AG20443 (cell line): ENCODE results near the gene GAS7.
"Not testable (repeated sequence)": the region's sequence is repeated elsewhere in the genome, so short reads cannot be mapped to it uniquely, and the experiment has no call there.

ENCODE experiments used
- DNase-seq: peaks from one replicate; pipeline ENCODE4 v3.0.0; 2012; ENCODE audit warnings: low spot score, mixed read lengths

Gene GAS7

DNA sequence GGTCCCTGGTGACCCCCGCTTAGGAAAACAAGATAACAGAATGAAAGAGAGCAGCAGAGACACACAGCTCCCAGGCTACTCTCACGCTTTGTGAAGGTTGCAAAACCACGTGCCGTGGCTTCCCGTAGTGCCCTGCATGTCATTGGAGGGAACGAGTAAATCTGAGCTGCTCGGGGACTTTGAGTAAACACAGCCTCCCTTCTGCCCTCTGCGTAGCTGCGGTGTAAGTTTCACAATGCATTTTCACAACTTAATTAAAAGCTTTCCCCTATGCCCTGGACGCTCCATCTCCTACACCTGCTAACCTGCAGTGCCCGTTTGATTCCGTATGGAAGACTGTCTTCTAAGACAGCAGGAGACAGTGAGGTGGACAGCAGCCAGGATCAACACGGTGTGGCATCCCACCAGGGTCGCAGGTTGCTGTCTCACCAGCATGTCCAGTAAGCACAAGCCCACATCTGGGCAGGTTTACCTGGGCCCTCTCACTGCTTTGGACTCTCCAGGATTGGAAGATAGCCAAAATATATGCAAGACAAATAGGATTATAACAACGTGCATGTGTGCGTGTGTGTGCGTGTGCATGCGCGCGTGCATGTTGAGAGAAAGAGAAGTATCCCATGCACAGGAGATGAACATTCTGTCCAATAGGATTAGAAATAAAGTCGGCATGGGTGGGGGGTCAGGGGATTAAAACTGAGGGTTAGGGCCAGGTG is 177.0 kb downstream of the GAS7 start:
- DNase-seq: no peak

DNA sequence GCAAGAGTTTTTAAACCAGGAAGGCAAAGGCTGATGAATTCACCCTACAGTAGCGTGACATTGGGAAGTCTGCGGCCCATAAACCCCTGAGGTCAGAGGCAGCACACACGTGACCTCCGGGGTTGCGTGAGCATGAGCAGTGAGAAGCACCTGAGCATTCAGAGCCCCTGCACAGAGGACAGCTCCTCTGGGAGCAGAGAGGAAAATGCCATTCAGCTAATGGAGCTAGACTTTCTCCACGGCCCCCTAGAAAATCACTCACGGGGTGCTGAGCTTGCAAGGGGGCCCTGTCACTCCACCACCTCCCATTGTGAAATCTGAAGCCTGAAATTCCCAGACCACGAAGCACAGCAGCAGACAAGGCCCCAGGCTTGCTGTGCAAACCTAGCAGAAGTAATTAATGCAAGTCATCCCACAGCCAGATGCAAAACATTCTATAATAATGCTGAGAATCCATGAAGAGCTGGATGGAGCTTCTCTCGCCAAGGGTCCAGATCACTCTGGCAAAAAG is 178.4 kb downstream of the GAS7 start:
- DNase-seq: no peak

DNA sequence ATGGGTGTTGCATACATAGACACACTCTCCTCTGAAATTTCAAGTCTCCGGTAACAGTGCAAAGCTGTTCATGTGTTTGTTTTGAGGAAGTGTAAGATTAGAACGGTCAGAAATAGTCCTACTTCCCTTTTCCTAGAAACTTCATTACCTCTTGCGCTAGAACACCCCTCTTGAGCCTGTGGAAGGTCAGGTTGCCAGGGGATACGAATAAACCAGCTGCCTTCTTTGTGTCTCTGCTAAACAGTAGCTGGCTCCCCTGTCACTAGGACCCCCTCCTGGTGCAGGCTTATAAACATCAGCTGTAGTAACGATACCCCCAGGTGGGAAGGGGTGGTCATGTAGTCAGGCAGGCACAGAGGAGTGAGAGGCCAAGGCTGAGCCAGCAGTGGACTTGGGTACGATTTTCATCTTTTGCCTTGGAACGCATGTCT is 179.9 kb downstream of the GAS7 start:
- DNase-seq: no peak

DNA sequence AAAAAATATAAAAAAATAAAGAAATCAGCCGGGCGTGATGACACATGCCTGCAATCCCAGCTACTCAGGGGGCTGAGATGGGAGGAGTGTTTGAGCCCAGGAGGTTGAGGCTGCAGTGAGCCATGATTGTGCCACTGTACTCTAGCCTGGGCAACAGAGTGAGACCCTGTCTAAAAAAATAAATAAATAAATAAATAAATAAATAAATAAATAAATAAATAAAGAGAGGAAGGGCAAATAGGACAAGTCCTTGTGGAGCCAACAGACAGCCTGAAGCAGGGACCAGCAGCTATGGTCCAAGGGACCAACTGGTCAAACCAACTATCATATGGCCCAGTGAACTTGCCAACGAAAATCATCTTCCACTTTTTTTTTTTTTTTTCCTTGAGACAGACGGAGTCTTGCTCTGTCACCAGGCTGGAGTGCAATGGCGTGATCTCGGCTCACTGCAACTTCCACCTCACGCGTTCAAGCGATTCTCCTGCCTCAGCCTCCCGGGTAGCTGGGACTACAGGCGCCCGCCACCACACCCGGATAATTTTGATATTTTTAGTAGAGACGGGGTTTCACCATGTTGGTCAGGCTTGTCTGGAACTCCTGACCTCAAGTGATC is 181.3 kb downstream of the GAS7 start:
- not testable (repeated sequence) for DNase-seq

DNA sequence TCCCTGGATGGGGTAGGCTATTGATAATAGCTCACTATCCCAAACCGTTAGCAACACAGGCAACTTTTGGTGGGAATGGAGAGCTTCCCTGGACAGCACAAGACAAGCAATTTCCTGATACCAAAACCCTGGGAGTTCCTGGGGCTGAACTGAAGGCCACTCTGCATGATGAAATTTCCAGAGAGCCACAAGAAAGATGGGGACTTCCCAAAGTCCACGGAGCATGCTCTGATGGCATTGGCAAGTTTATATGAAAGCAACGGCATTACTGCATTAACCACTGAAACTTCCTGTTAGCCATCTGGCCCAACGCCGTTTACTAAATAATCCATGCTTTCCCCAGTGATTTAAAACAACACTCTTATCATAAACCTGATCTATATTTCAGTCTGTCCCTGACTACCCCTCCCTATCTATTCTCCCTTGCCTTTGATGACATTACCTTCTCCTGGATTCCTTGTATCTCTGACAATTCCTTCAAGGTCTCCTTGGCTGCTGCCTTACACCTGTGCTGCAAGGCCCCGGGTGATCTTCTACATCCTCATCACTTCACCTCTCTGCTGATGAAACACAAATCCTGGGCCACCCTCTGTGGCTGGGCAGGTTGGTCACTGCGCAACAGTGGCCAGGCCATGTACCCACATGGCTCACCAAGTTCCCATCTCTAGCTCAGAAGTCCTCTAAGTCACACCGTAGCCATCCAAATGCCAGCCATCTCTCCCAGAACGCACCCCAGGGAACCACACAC is 184.9 kb downstream of the GAS7 start:
- peak; percentile 34 for DNase-seq

DNA sequence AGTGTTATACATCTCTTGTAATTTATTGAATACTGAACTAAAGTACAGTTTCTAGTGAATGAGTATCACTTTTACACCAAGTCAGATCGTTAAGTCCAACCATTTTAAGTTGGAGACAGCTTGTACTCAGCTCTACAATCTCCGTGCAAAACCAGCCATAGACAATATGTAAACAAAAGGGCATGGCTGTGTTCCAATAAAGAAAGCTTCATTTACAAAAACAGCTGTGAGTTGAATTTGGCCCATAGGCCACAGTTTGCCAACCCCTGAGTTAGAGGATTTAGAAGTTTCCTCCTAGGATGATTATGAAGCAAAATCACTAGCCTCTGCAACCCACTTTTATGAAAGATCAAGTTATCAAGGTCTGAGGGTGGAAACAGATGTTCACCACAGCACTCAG is 187.7 kb downstream of the GAS7 start:
- no peak for DNase-seq

DNA sequence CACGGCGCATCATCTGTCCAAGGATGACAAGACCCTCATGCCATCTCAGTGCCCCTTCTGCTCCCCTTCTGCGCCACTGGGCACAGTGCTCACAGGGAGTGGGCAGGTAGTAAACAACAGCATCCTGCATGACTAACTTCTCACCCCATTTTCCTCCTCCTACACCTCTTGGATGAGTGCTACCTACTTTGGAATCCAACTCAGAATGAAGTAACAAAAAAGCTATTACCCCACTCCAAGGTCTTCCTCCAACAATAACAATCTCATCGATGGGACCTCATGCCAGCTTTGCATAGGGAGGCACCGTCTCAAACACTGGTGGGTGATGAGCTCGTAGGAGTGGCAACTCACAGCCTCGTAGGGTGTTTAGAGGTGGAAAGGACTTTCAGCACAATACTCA is 194.7 kb downstream of the GAS7 start:
- DNase-seq: no peak

DNA sequence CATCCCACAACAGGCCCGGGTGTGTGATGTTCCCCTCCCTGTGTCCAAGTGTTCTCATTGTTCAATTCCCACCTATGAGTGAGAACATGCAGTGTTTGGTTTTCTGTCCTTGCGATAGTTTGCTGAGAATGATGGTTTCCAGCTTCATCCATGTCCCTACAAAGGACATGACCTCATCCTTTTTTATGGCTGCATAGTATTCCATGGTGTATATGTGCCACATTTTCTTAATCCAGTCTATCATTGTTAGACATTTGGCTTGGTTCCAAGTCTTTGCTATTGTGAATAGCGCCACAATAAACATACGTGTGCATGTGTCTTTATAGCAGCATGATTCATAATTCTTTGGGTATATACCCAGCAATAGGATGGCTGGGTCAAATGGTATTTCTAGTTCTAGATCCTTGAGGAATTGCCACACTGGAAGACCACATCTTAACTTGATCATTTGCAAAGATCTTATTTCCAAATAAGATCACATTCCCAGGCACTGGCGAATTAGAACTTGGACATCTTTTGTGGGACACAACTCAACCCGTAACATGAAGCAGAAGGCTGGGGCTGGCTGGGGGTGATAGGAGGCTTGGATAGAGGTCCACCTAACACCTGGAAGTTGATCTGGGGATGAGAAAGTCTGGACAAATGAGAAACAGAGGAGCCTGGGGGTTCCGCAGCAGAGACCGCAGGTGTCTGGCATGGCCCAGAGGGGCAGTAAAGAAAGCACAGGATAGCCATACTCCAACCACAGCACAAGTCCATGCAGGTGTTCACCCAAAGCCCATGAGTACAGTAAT is 195.6 kb downstream of the GAS7 start:
- DNase-seq: not testable (repeated sequence)

DNA sequence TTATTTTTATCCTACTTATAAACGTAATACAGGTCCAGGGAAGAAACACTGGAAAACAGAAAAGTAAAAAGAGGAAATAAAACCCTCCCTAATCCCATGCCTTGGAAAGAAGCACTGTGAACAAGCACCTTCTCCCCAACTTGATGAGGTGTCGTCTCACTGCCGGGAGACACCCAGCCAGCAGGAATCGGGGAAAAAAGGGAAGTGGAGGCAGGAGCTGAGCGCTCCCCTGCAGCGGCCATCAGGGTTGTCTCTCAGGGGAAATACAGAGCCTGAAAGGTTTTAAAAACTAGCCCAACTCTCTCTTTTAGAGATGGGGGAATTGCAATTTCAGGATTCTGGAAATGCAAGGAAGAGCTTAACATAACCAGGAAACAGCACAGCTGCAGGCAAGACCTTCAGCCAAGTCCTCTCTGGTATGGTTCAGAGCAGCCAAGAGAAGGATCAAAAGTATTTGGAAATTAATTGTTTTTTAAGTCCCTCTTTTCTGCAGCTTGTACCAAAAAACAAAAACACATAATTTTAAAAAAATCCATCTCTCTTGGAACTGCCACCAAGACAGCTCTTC is 197.0 kb downstream of the GAS7 start:
- no peak for DNase-seq

DNA sequence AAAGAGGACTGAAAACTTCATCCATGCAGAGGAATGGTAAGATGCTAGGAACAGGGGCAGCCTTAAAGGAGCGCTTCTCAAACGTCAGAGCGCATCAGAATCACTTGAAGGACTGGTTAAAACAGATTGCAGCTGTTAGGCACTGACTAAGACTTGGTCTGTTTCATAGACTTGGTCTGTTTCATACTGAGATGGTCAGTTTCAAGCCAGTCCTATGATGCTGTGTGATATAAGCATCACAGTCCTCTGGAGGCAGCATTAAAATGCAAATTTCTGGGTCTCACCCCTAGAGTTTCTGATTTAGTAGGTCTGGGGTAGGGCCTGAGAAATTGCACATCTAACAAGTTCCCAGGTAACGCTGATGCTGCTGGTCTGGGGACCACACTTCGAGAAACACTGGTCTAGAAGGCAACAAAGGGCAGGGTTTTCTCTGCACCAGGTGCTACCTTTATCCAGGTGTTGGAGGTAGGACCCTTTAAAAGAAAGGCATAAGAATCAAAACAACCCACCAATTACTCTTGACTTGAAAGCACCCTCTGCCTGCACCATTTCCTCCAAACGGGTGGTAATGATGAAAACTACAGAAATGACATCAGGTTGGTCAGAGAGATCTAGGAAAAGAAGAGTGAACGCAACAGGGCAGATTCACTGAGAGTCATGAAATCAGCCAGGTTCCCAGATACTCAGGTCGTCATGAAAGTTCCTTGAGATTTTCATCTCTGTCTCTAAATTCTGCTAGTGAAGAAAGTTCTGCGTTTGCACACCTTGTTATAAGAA is 198.3 kb downstream of the GAS7 start:
- DNase-seq: no peak

DNA sequence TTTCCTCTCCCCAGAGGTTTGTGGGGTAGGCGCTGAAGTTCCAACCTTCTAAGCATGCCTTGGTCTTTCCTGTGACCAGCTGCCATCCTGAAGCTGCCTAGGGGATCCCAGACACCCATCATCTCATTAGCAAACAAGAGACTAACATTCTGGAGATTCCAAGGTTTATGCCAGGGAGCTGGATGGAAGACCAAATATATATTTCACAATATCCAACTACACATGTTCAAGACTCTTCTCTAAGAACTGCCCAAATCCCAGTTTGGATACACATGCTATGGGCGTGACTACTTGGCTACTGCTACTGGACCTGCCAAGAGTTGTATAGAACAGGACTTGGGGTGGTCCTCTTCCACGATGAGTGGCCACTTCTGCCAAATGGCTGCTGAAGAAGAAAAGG is 200.3 kb downstream of the GAS7 start:
- no peak for DNase-seq

DNA sequence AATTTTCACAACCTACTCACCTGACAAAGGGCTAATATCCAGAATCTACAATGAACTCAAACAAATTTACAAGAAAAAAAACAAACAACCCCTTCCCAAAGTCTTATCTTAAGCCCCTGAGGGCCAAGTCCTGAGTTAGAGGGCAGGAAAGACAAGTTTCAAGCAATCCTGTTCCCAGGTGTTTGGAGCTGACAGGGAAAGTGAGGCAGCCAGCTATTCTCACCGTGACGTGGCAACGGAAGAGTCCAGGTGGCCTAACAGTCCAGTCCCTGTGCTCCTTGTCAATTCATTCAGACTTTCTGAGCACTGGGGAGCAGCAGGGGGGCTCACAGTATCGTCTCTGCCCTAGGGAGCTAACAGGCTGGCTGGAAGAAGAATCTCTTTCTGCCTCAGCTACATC is 203.6 kb downstream of the GAS7 start:
- DNase-seq: no peak

DNA sequence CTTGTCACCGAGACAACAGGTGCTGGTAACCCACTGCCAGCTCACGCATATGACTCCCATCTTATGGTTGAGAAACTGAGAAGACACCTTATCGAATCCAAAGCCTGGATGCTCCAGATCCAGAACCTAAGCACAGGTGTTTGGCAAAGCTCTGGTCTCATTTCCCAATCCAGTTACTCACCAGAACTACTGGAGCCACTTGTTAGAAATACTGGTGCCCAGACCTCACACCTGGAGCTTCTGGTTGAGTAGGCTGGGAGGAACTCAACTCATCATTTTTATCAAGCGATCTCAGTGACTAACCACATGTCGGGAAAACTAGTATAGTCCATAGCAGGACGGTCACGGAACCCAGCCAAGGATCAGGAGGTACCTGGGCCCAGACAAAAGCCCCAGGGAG is 206.6 kb downstream of the GAS7 start:
- no peak for DNase-seq

DNA sequence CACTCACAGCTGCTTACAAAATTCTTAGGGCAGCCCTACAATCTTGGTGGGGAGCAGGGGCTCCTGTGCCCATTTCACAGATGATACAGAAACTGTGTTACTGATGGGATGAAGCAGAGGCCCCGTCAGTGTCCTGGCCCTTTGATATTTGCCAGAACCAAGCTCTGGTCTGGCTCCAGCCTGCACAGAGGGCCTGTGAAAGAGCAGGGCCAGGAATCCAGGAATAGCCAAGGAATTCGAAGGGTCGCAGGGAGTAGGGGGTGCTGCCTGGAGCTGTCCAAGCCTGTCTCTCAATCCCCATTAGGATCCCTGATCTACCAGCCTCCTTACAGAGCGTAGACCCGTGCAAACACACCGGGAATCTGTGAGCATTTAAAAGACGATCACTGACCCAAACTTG is 207.1 kb downstream of the GAS7 start:
- no peak for DNase-seq

DNA sequence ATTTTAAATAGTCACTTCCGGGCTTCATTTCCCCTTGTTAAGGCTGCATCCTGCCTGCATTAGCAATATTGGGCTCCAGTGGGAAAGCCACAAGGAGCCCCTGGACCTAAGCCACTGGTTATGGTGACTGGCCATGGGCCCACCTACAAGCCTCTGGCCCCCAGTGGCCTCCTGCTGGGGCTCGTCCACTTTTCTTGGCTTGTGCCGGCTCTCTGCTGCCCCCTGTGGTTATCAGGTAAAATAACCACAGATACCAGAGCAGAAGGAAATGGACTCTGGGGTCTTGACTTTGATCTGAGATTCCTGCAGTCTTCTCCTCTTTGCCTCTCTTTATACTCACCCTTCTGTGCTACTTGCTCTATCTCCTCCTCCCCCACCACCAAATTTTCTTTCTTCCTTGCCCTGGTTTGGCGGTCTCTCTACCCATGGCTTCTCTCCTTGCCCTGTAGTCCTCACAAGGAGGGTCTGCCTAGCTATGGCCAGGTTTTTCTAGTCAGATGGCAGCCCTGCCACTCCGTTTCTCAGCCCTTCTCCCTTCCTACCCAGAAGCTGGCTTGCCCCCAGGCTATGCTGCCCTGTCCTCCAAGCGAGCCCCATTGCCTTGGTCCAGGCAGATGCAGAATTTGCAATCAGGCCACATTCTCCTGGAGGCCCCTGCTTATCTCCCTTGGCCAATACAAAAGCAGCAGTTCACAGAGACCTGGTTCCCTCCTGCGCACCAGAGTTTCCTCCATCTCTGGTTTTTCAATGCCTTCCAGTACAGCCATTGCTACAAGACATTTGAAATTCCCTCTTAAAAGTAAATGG is 210.4 kb downstream of the GAS7 start:
- DNase-seq: peak; percentile 73

DNA sequence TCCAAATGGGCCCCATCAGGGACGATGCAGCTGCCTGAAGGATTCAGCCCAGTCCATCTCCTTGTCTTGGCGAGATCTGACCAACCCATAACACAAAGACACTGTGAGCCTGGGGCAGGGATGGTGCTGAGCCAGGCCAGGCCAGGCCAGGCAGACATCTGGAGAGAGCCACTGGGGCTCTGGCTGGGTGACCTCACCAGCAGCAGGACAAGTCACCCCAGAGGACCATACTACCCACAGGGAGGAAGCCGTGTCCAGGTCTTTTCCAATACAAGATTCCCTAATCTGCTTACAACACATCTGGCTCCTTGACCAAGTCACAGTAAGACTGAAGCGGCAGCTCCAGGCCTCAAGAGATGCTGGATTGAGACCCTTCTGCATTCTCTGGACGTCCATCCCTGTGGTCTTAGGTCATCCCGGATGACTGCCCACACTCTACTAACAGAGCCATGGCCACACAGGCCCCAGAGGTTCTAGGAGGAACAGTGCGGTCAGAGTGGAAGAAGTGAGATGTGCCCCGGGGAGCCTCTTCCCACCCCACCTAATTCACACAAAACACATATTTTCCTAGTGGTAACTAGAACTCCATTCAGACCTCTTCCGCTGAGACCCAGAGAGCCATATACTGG is 211.5 kb downstream of the GAS7 start:
- no peak for DNase-seq

DNA sequence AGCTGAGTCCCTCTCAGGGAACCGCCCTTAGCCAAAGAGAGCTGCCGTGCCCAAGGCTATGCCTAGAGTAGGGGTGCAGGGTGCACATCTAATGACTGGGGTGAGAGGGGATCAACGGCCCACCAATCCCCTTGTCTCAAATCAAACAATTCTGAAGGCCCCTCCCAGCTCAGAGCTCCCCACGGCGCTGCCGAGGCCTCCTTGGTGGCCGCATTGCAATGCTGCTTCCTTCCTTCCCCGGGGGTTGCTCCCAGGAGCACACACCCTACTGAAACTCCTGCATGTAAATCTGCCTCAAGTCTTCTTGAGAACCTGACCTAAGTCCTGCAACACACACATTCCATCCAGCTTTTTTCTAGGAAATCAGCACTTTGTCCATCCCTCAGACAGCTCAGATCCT is 212.8 kb downstream of the GAS7 start:
- DNase-seq: no peak

DNA sequence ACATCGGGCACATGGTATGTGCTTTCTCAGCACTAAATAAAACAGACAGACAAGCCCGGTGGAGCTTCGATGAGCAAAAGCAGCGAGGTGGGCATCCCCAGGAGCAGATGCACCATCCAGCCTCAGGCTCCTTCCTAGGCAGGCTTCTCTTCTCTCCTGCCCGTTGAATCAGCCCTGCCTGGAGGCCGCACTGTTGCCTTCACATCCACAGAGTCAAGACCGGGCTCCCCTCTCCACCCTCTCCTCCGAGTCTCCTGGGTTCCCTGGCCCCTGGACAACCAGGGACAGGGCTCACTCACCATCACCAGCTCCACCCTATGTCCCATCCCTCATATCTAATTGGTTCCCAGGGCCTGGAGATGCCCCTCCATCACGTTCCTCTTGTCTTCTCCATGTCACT is 213.6 kb downstream of the GAS7 start:
- DNase-seq: no peak

DNA sequence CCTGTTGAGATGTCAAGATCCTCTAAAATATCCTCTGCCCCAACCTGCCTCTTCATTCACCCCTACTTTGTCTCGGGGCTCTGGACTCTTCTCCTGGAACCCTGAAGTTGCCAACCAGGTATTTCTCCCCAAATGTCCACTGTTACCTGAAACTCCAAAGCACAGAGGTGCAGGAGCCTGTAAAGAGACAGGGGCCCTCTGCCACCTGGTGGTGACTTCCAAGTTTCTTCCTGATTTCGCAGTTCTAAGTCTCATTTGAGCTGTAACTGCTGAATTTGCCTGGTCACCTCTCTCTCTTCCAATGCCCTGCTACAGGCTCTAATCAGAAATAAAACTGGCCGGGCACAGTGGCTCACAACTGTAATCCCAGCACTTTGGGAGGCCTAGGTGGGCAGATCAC is 216.2 kb downstream of the GAS7 start:
- no peak for DNase-seq
